HG02938 (cell line): ENCODE data around the gene POLQ.
"Not testable (repeated sequence)": the region's sequence is repeated elsewhere in the genome, so short reads cannot be mapped to it uniquely, and the experiment has no call there.

Experiments
- ATAC-seq: cut with Tn5 transposase; IDR thresholded peaks from one replicate; pipeline ENCODE4 v1.9.1; 2021; ENCODE audit warnings: mild to moderate bottlenecking, moderate library complexity; ENCODE audit not compliant: unreplicated experiment

The POLQ gene

DNA sequence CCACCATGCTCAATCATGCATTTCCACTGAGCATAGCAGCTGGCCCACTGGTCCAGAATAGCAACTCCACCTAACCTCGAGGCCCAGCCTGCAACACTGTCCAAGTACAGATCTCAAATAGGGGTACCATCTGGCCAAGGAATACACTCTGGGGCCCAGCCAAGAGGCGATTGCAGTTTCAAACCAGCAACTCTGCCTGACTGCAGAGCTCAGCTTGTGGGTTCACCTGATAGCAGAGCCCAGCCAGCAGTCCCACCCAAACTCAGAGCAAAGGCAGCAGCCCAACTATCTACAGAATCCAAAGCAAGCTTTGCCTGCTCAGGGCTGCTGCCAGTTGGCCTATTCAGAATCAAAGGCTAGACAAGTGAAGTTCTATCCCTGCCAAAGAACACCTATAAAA is 30.5 kb downstream of the POLQ start:
- ATAC-seq: no peak

- no peak for ATAC-seq
These were observed 31.3 kb downstream of the POLQ start for GRCh38 chr3:121514496-121514895.

DNA sequence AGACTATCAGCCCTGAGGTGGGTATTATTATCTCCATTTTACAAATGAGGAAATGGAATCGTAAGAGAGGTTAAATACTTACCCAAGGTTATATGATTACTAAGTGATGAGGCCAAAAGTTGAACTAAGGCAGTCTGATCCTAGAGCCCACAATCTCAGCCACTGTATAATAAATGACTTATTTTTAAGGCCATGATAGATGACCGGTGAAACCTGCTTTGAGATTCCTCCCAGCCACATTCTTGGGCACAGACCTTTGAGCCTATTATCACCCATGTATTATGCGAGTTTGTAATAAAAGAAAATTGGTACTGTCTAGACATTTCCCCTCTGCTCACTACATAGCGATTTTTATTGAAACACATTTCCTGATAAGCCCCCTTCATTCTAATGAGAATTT is 37.4 kb downstream of the POLQ start:
- no peak for ATAC-seq

DNA sequence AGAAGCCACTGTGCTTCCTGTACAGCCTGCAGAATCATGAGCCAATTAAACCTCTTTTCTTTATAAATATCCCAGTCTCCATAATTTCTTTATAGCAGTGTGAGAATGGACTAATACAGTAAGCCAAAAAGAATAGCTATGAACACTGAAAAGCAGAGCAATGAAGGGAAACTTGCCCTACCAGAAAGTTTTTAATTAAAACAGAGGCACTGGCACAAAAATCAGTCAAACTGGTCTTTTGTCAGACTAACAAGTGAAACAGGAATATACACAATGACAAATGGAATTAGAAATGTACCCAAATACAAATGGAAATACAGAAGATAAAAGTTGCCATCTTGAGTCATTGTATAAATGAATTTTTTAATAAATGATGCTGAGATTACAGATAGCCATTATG is 40.5 kb downstream of the POLQ start:
- ATAC-seq: no peak

DNA sequence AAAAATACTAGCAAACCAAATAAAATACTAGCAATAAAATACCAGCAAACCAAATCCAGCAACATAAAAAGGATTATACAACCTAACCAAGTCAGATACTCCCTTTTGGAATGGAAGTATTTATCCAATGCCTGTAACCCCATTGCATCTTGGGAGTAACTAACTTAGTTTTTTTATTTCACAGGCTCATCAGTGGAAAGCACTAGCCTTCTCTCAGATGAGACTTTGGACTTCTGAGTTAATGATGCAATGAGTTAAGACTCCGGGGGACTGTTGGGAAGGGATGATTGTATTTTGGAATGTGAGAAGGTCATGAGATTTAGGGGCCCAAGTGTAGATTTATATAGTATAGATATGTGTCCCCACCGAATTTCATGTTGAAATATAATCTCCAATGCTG is 41.2 kb downstream of the POLQ start:
- no peak for ATAC-seq

- ATAC-seq: no peak
These were observed 49.0 kb downstream of the POLQ start for GRCh38 chr3:121496786-121497185.

DNA sequence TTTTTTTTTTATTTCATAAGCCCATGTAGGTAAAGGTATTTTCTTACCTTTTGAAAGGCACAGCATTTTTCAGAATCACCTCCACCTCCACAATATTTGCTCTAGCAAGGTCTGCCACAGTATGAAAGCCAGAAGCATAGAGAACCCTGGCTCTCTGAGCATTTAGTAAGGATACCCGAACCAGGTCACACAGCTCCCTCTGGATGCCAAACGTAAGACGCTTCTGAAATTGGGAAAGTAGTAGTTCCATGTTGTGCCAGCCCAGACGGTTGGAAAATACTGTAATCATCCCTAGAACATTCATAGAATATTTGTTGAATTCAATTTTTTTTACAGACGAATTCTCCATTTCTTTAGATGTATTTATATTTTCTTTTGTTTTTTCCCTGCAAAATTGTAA is 52.4 kb downstream of the POLQ start:
- no peak for ATAC-seq

DNA sequence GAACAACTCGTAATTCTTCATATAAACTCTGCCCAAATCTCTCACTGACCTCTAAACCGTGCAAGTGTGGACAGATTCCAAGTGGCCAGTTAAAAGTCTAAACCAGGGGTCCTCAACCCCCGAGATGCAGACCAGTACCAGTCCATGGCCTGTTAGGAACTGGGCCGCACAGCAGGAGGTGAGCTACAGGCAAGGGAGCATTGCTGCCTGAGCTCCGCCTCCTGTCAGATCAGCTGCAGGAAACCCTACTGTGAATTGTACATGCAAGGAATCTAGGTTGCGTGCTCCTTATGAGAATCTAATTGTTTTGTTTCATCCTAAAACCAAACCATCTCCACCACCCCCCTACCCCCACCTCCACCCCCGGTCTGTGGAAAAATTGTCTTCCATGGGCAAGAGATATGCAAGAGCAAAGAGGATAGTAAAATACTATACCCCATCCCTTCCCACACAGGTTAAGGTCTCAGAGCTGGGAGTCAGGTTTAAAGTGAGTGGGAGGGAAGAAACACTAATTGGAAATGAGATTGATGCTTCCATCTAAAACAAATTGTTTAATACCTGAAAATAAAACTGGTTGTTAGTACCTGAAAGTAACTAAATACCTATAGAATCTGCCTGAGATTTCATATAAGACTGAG is 54.0 kb downstream of the POLQ start:
- ATAC-seq: no peak

- ATAC-seq: no peak
These were observed 55.6 kb downstream of the POLQ start for GRCh38 chr3:121490161-121490560.

GRCh38 chr3:121488628-121489027 is 57.2 kb downstream of the POLQ start:
- ATAC-seq: no peak

GRCh38 chr3:121483290-121483689 is 62.5 kb downstream of the POLQ start:
- ATAC-seq: no peak

GRCh38 chr3:121482660-121483059 is 63.1 kb downstream of the POLQ start:
- no peak for ATAC-seq

- no peak for ATAC-seq
These were observed 64.5 kb downstream of the POLQ start for GRCh38 chr3:121481106-121481880.

DNA sequence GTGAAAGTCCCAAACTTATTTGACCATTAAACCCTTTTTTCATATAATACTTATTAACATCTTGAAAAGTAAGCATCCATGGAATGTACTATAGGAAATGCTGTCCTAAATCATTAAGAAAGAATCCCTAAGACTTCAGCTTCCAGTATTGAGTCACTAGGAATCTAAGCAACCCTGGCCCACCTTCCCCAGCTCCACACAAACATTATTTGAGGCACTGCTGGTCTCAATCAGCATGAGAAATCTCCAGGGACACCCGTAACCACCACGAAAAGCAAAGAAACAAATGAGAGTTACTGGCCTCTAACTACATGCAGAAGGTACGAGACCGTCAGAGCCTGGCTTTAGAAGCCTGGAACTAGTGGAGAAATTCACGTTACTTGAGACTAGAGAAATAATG is 68.2 kb downstream of the POLQ start:
- no peak for ATAC-seq

GRCh38 chr3:121473001-121473400 is 72.8 kb downstream of the POLQ start:
- ATAC-seq: no peak

DNA sequence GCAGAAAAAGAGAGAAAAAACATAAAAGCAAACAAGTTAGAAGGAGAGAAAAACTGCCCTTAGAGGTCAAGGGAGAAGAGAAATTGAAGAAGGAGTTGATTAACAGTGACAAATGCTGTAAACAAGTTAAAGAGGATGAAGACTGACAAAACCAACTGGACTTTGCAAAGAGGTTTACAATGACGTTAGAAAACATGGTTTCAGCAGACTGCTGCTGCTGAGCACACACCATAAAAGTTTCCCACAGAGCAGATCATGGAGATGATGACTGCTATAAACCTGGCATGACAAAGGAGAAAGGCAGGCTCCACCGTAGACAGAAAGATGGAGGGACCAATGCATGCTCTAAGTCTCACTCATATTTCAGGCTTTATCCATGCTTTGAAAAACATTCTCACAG is 78.7 kb downstream of the POLQ start:
- no peak for ATAC-seq

GRCh38 chr3:121463745-121464144 is 82.0 kb downstream of the POLQ start:
- ATAC-seq: no peak

- no peak for ATAC-seq
These were observed 83.2 kb downstream of the POLQ start for GRCh38 chr3:121462565-121462964.

- ATAC-seq: not testable (repeated sequence)
These were observed 94.0 kb downstream of the POLQ start for GRCh38 chr3:121451752-121452151.

- ATAC-seq: no peak
These were observed 102.3 kb downstream of the POLQ start for GRCh38 chr3:121443456-121443855.

DNA sequence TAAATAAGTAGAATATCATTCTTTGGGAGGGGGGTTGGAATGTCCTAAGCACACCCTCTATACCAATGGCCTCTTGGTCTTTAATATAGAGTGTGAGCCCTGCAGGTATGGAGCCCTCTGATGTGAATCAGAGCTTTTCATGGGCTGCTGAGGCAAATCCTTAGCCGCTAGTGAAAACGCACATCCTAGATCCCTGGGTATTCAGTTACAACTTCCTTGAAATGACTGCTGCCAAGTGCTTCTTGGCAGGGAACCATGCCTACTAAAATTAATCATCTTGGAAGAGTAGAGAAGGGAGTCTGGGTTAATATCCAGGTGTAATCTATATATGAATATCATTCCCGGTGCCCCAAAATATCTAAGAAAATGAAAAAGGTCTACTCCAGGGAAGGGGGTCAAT is 109.1 kb downstream of the POLQ start:
- no peak for ATAC-seq

GRCh38 chr3:121436074-121436473 is 109.7 kb downstream of the POLQ start:
- ATAC-seq: no peak
